Measurements from ENCODE around the gene TNFRSF17.
A peak's percentile ranks its signal among the peaks of the same experiment; 100 is the strongest.

The TNFRSF17 gene

GRCh38 chr16:11972128-11972527, 7.1 kb downstream of the TNFRSF17 start:
- DNase-seq: peak in 1 of 3 donors; percentile 17

GRCh38 chr16:11973070-11973469, 8.1 kb downstream of the TNFRSF17 start:
- DNase-seq: no peak

GRCh38 chr16:11976850-11977375, 11.9 kb downstream of the TNFRSF17 start:
- DNase-seq: no peak

GRCh38 chr16:11977376-11978041, 12.5 kb downstream of the TNFRSF17 start:
- peak in 2 of 3 donors; percentile 19 to 34 for DNase-seq

GRCh38 chr16:11978080-11978479, 13.1 kb downstream of the TNFRSF17 start:
- no peak for DNase-seq

- no peak for DNase-seq
Measured at GRCh38 chr16:11979013-11979672, 14.1 kb downstream of the TNFRSF17 start.

GRCh38 chr16:11980136-11980844, 15.3 kb downstream of the TNFRSF17 start:
- DNase-seq: no peak

- DNase-seq: no peak
Measured at GRCh38 chr16:11985250-11985649, 20.2 kb downstream of the TNFRSF17 start.

GRCh38 chr16:11986521-11987057, 21.6 kb downstream of the TNFRSF17 start:
- no peak for DNase-seq

- DNase-seq: no peak
Measured at GRCh38 chr16:11988258-11988978, 23.4 kb downstream of the TNFRSF17 start.

GRCh38 chr16:11990702-11991390, 25.8 kb downstream of the TNFRSF17 start:
- DNase-seq: no peak

- peak in 1 of 3 donors; percentile 32 for DNase-seq
Measured at GRCh38 chr16:11992008-11992584, 27.1 kb downstream of the TNFRSF17 start.

- DNase-seq: no peak
Measured at GRCh38 chr16:11992586-11993524, 27.8 kb downstream of the TNFRSF17 start.

- peak; percentile 85 to 89 (median 86) for DNase-seq
Measured at GRCh38 chr16:11994143-11995119, 29.4 kb downstream of the TNFRSF17 start.

GRCh38 chr16:11996433-11997330, 31.7 kb downstream of the TNFRSF17 start:
- DNase-seq: no peak

GRCh38 chr16:12000032-12000431, 35.0 kb downstream of the TNFRSF17 start:
- no peak for DNase-seq

GRCh38 chr16:12002447-12003006, 37.5 kb downstream of the TNFRSF17 start:
- DNase-seq: peak; percentile 44 to 45 (median 44)

GRCh38 chr16:12006637-12007036, 41.6 kb downstream of the TNFRSF17 start:
- no peak for DNase-seq
